Activated CD8-positive, alpha-beta memory T cell treated with anti-CD3 and anti-CD28 coated beads, Interleukin-2, amount 50 U/mL, for 1 hour (primary cell): ENCODE measurements around the gene AHRR.
"Not testable (repeated sequence)": the region's sequence is repeated elsewhere in the genome, so short reads cannot be mapped to it uniquely, and the experiment has no call there.

Source experiments
- DNase-seq: peaks from one replicate; pipeline ENCODE4 v3.0.0-alpha.2; 2020; ENCODE audit errors: extremely low read depth

AHRR gene

GRCh38 chr5:459562-460272 lies 138.2 kb downstream of the AHRR start:
- DNase-seq: no peak

- no peak for DNase-seq
These were observed 138.7 kb downstream of the AHRR start for GRCh38 chr5:460273-460625.

- no peak for DNase-seq
These were observed 140.6 kb downstream of the AHRR start for GRCh38 chr5:462051-462481.

- DNase-seq: no peak
These were observed 141.8 kb downstream of the AHRR start for GRCh38 chr5:463301-463700.

- no peak for DNase-seq
These were observed 142.4 kb downstream of the AHRR start for GRCh38 chr5:463952-464351.

- no peak for DNase-seq
These were observed 142.9 kb downstream of the AHRR start for GRCh38 chr5:464446-464842.

- no peak for DNase-seq
These were observed 143.5 kb downstream of the AHRR start for GRCh38 chr5:464843-465590.

GRCh38 chr5:465591-466403 lies 144.3 kb downstream of the AHRR start:
- no peak for DNase-seq

- DNase-seq: no peak
These were observed 145.3 kb downstream of the AHRR start for GRCh38 chr5:466661-467310.

GRCh38 chr5:468401-468800 lies 146.9 kb downstream of the AHRR start:
- no peak for DNase-seq

- DNase-seq: no peak
These were observed 148.4 kb downstream of the AHRR start for GRCh38 chr5:469752-470483.

- DNase-seq: no peak
These were observed 149.6 kb downstream of the AHRR start for GRCh38 chr5:470961-471749.

- DNase-seq: no peak
These were observed 150.2 kb downstream of the AHRR start for GRCh38 chr5:471750-472058.

- DNase-seq: no peak
These were observed 150.7 kb downstream of the AHRR start for GRCh38 chr5:472076-472655.

- peak; percentile 53 for DNase-seq
These were observed 151.4 kb downstream of the AHRR start for GRCh38 chr5:472656-473550.

- no peak for DNase-seq
These were observed 152.2 kb downstream of the AHRR start for GRCh38 chr5:473551-474192.

GRCh38 chr5:474232-474839 lies 152.8 kb downstream of the AHRR start:
- DNase-seq: not testable (repeated sequence)
